ENCODE results near the gene AHDC1. TPM values are rescaled to one million over a fixed set of nuclear protein-coding genes. Genes with fewer than 3 reads are reported as not detected.
A peak's percentile ranks its signal among the peaks of the same experiment; 100 is the strongest.
"Not testable (repeated sequence)": the region's sequence is repeated elsewhere in the genome, so short reads cannot be mapped to it uniquely, and the experiment has no call there.

AHDC1 gene
- total RNA-seq, 1 experiment from 2014 or later = 49.0 TPM

DNA sequence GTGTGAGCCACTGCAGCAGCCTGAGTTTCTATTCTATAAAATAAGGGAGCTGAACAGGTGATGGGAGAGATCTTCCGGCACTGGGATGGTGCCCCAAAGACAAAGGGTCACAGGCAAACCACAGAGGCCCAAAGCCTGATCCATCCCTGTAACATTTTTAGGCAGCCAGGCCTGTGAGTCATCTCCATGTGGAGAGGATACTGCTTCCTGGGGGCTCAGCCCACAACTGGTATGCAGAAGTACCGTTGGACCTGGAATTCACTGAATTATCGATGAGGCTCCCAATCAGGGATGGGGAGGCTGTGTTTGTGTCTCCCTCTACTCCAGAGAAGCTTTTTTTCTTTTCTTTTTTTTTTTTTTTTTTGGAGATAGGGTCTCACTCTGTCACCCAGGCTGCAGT, 65.2 kb downstream of the AHDC1 start (continued):
- no peak for TF ChIP-seq NR3C1 (CRISPR knock-in tag; conservative IDR thresholded peaks at IDR 0.05; ENCODE audit: low read depth)
- TF ChIP-seq TEAD4 (CRISPR knock-in tag; IDR thresholded peaks at IDR 0.05) = no peak
- no peak for TF ChIP-seq ZNF138 (CRISPR knock-in tag; conservative IDR thresholded peaks at IDR 0.05)

DNA sequence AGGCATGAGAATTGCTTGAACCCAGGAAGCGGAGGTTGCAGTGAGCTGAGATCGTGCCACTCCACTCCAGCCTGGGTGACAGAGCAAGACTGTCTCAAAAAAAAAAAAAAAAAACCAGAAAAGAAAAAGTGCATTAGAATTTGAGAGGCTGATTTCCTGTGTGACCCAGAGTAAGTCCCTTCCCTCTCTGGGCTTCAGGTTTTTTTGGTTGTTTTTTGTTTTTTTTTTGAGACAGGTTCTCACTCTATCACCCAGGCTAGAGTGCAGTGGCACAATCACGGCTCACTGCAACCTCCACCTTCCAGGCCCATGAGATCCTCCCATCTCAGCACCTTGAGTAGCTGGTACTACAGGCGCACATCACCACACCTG, 65.7 kb downstream of the AHDC1 start:
- DNase-seq (ENCODE audit: low spot score); H3K9me3 Mint-ChIP-seq; H3K27me3 Mint-ChIP-seq (ENCODE audit: low read depth); H3K4me3 Mint-ChIP-seq; POLR2A ChIA-PET; H3K27ac Mint-ChIP-seq; ATAC-seq; H3K36me3 Mint-ChIP-seq: not testable (repeated sequence)
- H3K4me1 Mint-ChIP-seq = peaks cover 67% of the 10 kb centered on the region
- CTCF ChIA-PET = interaction anchor here (0.6 to 8.1 kb wide), 8 partner anchors 9 to 1097 kb away, joined by 3 to 87 read pairs (median 8); partner anchors contain the start of gene AHDC1

DNA sequence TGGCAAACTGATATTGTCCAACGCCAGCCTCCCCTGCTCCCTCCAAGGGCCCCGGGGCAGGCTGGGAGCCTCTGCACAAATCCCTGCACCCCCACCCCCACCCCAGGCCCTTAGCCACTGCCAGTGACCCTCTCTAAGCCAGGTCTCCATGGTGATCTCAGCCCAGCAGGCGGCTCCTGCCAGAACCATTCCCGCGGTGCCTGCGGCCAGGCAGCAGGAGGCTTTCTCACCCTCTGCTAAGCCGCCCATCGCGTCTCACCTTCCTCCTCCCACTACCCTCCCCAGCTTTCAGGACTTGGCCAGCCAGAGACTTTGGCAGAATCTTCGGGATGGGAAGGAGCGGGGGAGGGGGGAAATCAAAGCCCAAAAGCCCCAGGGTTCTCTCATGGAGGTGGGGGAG, 67.2 kb downstream of the AHDC1 start:
- peak; percentile 70 for ATAC-seq
- no peaks in the 10 kb centered on the region for H3K9me3 Mint-ChIP-seq
- TF ChIP-seq, protein P1, sequence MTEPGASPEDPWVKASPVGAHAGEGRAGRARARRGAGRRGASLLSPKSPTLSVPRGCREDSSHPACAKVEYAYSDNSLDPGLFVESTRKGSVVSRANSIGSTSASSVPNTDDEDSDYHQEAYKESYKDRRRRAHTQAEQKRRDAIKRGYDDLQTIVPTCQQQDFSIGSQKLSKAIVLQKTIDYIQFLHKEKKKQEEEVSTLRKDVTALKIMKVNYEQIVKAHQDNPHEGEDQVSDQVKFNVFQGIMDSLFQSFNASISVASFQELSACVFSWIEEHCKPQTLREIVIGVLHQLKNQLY (CRISPR knock-in tag; IDR thresholded peaks at IDR 0.05) = no peak
- peak; percentile 80 for TF ChIP-seq ZNF423 (CRISPR knock-in tag; IDR thresholded peaks at IDR 0.05)
- peaks cover 3% of the 10 kb centered on the region for H3K36me3 Mint-ChIP-seq
- no peaks in the 10 kb centered on the region for H3K27me3 Mint-ChIP-seq (ENCODE audit: low read depth)
- DNase-seq (ENCODE audit: low spot score) = peak; percentile 59
- H3K4me1 Mint-ChIP-seq = peaks cover 61% of the 10 kb centered on the region
- no peak overlapping the region for H3K4me3 Mint-ChIP-seq
- POLR2A ChIA-PET = interaction anchor here (0.9 to 1.1 kb wide), 2 partner anchors 31 to 34 kb away, joined by 3 read pairs; no protein-coding TSS in a partner anchor
- CTCF ChIA-PET = interaction anchor here (0.6 to 8.1 kb wide), 14 partner anchors 9 to 131 kb away, joined by 3 to 87 read pairs (median 6); partner anchors contain the start of gene AHDC1
- peak overlapping the region; percentile 49; the same call in 1 of the 2 replicates for H3K27ac Mint-ChIP-seq

DNA sequence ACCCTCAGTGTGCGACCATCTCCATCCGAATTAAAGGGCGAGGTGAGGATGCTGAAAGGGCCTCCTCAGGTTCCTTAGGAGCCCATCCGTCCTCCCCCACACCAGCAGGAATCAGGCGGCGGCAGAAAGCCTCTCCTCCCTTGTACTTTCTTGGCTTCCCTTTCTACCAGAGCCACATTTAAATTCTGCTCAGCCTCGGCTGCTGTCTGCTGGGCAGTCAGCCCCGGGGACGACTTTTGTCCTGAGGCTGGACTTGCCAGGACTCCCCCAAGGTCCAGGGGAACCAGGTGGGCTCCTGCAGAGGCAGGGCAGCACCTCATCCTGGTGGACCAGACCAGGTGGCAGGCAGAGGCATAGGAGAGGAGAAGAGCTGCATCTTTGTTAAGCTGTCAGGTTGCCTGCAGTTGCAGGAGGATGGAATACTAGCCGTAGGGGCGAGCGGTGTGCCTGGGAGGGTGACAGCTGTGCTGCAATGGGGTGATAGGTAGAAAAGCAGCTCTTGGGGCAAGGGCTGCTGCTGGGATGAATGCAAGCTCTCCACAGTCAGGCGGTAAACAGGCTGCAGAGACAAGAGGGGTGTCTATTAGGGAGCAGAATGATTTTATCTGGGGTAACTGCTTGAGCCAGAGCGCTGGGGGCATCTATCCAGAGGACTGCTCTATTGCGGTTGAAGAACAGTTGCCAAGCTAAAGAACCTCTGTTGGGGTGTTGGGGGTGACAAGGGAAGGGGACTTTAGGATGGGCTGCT, 67.8 kb downstream of the AHDC1 start:
- ChIA-PET POLR2A (interaction anchor here (0.9 to 1.1 kb wide), 2 partner anchors 32 to 35 kb away, joined by 3 read pairs; no protein-coding TSS in a partner anchor), CTCF (interaction anchor here (0.6 to 8.1 kb wide), 15 partner anchors 9 to 133 kb away, joined by 3 to 87 read pairs (median 6); partner anchors contain the start of gene AHDC1)
- ATAC-seq (no peak), DNase-seq (ENCODE audit: low spot score) (no peak)
- no peak overlapping the region for H3K27ac Mint-ChIP-seq
- H3K9me3 Mint-ChIP-seq = no peaks in the 10 kb centered on the region
- H3K36me3 Mint-ChIP-seq = peaks cover 3% of the 10 kb centered on the region
- peaks cover 59% of the 10 kb centered on the region for H3K4me1 Mint-ChIP-seq
- no peak overlapping the region for H3K4me3 Mint-ChIP-seq
- no peaks in the 10 kb centered on the region for H3K27me3 Mint-ChIP-seq (ENCODE audit: low read depth)
- TF ChIP-seq JUN (CRISPR knock-in tag; IDR thresholded peaks at IDR 0.05) = no peak
- no peak for TF ChIP-seq RORB (CRISPR knock-in tag; IDR thresholded peaks at IDR 0.05)
- no peak for TF ChIP-seq ZNF232 (CRISPR knock-in tag; IDR thresholded peaks at IDR 0.05)
- TF ChIP-seq, protein P2, sequence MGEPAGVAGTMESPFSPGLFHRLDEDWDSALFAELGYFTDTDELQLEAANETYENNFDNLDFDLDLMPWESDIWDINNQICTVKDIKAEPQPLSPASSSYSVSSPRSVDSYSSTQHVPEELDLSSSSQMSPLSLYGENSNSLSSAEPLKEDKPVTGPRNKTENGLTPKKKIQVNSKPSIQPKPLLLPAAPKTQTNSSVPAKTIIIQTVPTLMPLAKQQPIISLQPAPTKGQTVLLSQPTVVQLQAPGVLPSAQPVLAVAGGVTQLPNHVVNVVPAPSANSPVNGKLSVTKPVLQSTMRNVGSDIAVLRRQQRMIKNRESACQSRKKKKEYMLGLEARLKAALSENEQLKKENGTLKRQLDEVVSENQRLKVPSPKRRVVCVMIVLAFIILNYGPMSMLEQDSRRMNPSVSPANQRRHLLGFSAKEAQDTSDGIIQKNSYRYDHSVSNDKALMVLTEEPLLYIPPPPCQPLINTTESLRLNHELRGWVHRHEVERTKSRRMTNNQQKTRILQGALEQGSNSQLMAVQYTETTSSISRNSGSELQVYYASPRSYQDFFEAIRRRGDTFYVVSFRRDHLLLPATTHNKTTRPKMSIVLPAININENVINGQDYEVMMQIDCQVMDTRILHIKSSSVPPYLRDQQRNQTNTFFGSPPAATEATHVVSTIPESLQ (CRISPR knock-in tag; IDR thresholded peaks at IDR 0.05) = no peak
- no peak for TF ChIP-seq ZNF396 (CRISPR knock-in tag; IDR thresholded peaks at IDR 0.05; ENCODE audit: borderline replicate concordance)
- TF ChIP-seq NFE2L1 (CRISPR knock-in tag; IDR thresholded peaks at IDR 0.05) = no peak
- TF ChIP-seq, protein P3, sequence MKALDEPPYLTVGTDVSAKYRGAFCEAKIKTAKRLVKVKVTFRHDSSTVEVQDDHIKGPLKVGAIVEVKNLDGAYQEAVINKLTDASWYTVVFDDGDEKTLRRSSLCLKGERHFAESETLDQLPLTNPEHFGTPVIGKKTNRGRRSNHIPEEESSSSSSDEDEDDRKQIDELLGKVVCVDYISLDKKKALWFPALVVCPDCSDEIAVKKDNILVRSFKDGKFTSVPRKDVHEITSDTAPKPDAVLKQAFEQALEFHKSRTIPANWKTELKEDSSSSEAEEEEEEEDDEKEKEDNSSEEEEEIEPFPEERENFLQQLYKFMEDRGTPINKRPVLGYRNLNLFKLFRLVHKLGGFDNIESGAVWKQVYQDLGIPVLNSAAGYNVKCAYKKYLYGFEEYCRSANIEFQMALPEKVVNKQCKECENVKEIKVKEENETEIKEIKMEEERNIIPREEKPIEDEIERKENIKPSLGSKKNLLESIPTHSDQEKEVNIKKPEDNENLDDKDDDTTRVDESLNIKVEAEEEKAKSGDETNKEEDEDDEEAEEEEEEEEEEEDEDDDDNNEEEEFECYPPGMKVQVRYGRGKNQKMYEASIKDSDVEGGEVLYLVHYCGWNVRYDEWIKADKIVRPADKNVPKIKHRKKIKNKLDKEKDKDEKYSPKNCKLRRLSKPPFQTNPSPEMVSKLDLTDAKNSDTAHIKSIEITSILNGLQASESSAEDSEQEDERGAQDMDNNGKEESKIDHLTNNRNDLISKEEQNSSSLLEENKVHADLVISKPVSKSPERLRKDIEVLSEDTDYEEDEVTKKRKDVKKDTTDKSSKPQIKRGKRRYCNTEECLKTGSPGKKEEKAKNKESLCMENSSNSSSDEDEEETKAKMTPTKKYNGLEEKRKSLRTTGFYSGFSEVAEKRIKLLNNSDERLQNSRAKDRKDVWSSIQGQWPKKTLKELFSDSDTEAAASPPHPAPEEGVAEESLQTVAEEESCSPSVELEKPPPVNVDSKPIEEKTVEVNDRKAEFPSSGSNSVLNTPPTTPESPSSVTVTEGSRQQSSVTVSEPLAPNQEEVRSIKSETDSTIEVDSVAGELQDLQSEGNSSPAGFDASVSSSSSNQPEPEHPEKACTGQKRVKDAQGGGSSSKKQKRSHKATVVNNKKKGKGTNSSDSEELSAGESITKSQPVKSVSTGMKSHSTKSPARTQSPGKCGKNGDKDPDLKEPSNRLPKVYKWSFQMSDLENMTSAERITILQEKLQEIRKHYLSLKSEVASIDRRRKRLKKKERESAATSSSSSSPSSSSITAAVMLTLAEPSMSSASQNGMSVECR (CRISPR knock-in tag; IDR thresholded peaks at IDR 0.05; ENCODE audit: borderline replicate concordance) = no peak
- TF ChIP-seq ZNF671 (CRISPR knock-in tag; IDR thresholded peaks at IDR 0.05) = no peak

All from WTC11 (cell line).